GM10248 (cell line): Measurements from ENCODE around the gene BRICD5.

Experiments used
- CTCF ChIA-PET: fragments of 300-600 bp; sonication (Branson Sonifier 250); formaldehyde crosslinking; extraction: SDS; loops from one replicate; lab custom pipeline; 2021; ENCODE audit warnings: antibody characterized with exemption; lab: Yijun Ruan, JAX
- POLR2A ChIA-PET: fragments of 350-650 bp; sonication (Branson Sonifier 250); formaldehyde crosslinking; extraction: SDS; loops from one replicate; lab custom pipeline; 2020; ENCODE audit warnings: antibody characterized with exemption; lab: Yijun Ruan, JAX
- DNase-seq: peaks from one replicate; pipeline ENCODE4 v3.0.0; 2012; ENCODE audit errors: extremely low spot score
- TF ChIP-seq, protein P1 (sequence below): IDR thresholded peaks from 2 replicates; pipeline ENCODE4 v1.5.1; 2012; ENCODE audit warnings: mild to moderate bottlenecking, low read depth; ENCODE audit errors: extremely low read depth, missing control alignments, control extremely low read depth

Gene BRICD5

DNA sequence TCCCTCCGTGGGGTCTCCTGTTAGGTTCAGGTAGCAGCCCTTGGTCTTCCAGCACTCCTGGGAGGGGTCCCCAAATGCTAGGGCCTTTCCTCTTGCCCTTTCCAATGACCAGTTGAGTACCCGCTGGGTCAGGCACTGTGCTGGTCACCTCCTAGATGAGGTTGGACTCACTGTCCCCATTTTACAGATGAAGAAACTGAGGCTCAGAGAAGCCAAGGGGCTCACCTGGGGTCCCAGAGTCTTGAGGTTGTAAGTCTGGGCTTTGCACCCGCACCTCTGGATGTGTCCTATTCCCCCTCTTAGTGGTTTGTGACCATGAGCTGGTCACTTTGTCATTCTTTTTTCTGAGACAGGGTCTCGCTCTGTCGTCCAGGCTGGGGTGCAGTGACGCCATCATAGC, 12.9 kb downstream of the BRICD5 start:
- DNase-seq: no peak
- ChIA-PET CTCF (no interaction called here), POLR2A (interaction anchor here (1.4 to 1.6 kb wide), 2 partner anchors 42 kb away, joined by 3 read pairs; partner anchors contain the start of gene TRAF7)
- TF ChIP-seq, protein P1, sequence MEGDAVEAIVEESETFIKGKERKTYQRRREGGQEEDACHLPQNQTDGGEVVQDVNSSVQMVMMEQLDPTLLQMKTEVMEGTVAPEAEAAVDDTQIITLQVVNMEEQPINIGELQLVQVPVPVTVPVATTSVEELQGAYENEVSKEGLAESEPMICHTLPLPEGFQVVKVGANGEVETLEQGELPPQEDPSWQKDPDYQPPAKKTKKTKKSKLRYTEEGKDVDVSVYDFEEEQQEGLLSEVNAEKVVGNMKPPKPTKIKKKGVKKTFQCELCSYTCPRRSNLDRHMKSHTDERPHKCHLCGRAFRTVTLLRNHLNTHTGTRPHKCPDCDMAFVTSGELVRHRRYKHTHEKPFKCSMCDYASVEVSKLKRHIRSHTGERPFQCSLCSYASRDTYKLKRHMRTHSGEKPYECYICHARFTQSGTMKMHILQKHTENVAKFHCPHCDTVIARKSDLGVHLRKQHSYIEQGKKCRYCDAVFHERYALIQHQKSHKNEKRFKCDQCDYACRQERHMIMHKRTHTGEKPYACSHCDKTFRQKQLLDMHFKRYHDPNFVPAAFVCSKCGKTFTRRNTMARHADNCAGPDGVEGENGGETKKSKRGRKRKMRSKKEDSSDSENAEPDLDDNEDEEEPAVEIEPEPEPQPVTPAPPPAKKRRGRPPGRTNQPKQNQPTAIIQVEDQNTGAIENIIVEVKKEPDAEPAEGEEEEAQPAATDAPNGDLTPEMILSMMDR: no peak

DNA sequence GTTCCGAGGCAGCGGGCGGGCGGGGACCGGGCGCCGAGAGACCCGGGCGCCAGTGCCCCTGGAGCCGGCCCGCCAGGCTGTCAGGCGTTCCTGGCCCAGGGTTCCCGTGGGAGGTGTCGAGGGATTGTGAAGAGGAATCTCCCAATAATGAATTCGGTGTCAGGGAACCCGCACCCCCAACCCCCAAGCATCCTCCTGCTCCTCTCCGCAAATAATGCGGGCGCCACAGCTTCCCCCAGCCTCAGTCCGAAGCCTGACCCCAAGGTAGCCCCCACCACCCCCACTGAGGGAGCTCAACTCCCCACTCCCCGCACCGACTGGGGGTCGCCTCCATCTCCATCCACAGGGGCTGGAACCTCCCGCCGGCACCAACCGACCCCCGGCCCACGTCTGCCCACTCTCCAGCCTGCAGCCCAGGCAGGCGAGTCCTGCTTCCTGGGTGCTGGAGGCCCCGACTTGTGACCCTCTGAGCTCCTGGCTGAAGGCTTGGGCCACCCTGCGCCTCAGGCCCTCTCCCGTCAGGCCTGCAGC, 13.6 kb downstream of the BRICD5 start:
- DNase-seq: no peak
- ChIA-PET CTCF (no interaction called here), POLR2A (interaction anchor here (1.6 kb wide), 1 partner anchor 42 kb away, joined by 3 read pairs; the partner anchor contains the start of gene TRAF7)
- TF ChIP-seq, protein P1: no peak

DNA sequence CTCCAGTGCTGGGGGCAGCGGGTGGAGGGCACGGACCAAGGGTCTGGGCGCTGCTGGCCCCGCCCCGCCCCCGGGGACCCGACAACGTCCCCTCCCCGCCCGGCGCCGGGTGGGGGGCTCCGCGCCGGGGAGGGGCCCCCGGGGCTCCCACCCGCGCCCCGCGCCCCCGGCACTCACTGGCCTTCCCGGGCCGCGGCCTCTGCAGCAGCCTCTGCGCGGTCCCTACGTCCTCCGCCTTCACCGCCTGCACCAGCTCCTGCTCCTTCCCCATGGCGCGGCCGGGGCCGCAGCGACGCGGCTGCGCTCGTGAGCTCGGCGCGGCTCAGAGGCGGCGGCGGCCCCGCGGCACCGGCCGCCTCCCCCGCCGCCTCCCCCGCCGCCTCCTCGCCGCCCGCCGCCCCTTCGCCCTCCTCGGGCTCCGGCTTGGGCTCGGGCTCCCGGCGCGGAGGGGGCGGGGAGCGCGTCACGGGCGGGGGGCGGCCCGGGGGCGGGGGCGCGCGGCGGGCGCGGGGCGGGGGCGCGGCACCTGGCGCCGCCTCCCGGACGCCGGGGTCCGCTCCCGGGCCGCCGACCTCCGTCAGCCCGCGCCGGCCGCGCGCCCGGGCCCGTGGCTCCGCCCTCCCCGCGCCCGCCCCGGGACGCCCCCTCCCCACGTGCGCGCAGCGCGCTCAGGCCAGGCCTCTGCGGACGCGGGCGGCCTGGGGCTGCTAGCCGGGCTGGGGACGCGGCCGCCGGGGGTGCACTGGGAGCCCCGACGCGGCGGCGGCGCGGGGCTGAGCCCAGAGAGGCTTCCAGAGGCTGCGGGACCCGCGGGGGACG, 14.3 kb downstream of the BRICD5 start, which contains the start of gene CASKIN1:
TSS of gene CASKIN1 (minus strand) at position 444 of the 819 bp plus-strand sequence. CDS start at position 271, 173 bp downstream.
- TF ChIP-seq, protein P1: no peak
- ChIA-PET CTCF (interaction anchor here (1.9 to 2.1 kb wide), 2 partner anchors 14 to 37 kb away, joined by 5 read pairs; no protein-coding TSS in a partner anchor), POLR2A (interaction anchor here (0.5 to 1.6 kb wide), 2 partner anchors 41 to 242 kb away, joined by 3 to 6 read pairs; partner anchors contain the start of gene TRAF7)
- DNase-seq: peak; percentile 48

DNA sequence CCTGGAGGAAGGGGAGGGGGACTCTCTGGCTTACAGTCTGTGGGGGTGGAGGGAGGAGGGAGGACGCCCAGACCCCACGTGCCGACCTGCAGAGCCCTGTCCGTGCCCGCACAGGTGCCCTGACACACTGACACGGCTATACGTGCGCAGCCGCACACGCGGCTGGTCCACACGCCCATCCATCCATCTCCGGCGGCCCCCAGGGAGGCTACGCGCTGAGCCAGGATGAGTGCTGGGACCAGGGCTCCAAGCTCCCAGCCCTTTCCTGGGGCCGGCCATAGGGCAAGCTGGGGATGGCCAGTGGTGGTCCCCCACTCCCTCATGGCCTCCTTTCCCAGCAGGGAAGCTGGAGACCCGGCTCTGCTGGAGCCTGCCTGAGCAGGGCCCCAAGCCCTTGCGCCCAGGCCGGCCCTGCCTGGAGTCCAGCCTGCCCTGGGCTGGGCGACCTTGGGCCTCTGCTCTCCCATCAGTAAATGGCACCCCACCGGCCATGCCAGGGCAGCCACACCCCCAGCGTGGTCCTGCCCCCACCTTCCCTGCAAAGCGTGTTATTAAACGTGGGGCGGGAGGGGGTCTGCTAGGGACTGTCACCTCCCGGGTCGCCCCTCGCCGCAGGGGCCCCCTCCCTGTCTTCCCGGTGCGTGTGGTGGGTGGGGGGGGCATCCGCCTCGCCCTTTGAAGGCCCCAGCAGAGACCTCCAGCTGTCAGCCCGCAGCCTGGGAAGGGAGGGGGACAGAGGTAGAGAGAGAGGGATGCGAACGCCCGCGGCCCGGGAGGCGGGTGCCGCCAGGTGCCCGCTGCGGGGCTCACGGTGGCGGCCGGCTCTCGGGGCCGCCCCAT, 15.1 kb downstream of the BRICD5 start:
- TF ChIP-seq, protein P1: no peak
- DNase-seq: no peak
- ChIA-PET POLR2A (interaction anchor here (0.5 to 3.3 kb wide), 2 partner anchors 41 to 243 kb away, joined by 6 to 14 read pairs; partner anchors contain the start of gene TRAF7), CTCF (interaction anchor here (0.7 to 2.2 kb wide), 22 partner anchors 8 to 317 kb away, joined by 3 to 20 read pairs (median 5); partner anchors contain the start of genes ECI1 and MLST8)

DNA sequence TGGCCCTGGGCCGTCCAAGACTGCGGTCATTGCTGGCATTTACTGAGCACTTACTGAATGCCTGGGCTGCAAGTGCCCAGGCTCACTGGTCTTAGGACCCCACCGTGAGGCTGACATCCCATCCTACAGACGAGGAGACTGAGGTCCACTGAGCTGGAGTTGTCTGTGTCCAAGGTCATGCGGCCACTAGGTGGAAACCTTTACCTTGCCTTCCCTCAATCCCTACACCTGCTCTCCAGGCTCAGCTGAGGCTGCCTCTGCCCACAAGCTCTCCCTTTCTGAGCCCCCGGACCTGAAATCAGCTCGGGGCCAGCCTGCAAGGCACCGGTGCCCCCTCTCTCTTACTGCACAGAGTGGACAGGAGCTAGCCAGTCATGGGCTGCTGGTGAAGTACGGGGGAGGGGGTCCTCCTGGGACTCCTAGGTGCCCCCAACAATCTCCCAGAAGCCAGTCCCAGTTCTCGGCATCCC, 15.8 kb downstream of the BRICD5 start:
- CTCF ChIA-PET: interaction anchor here (0.6 to 2.2 kb wide), 26 partner anchors 8 to 317 kb away, joined by 3 to 20 read pairs (median 4); partner anchors contain the start of genes CCNF, ECI1 and MLST8
- POLR2A ChIA-PET: interaction anchor here (3.3 kb wide), 1 partner anchor 40 kb away, joined by 14 read pairs; the partner anchor contains the start of gene TRAF7
- DNase-seq: peak; percentile 75
- TF ChIP-seq, protein P1: peak; percentile 55
